ENCODE measurements around the gene PTPRN2. TPM values are rescaled to one million over a fixed set of nuclear protein-coding genes. Genes with fewer than 3 reads are reported as not detected.

Gene PTPRN2
- total and polyA plus RNA-seq, 8 donors = 12.2 to 49.2 (median 31.8) TPM

DNA sequence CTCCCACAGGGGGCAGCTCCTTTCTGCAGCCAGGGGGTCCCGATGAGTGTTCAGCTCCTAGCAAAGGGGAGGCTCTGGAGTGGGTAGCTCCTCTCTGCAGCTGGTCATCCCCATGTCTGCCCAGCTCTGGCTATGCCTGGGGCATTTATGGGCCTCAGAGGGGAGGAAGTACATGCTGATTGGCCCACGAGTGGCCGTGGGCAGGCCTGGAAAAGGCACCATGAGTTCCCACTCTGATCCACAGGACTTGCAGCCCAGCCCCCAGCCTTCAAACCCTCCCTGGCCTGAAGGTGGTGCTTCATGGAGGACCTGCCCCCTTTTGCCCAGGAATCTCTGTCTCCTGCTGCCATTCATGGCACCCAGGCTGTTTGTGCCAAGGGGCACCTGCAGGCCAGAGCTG, 982.0 kb downstream of the PTPRN2 start:
- no peaks in the 10 kb centered on the region for H3K36me3 ChIP-seq
- no peaks in the 10 kb centered on the region for H3K4me1 ChIP-seq
- intact Hi-C loops (cut with DNase I) = no loop called here
- H3K9me3 ChIP-seq = no peaks in the 10 kb centered on the region
- no peak overlapping the region for H3K4me3 ChIP-seq
- no peak for TF ChIP-seq CTCF (IDR thresholded peaks at IDR 0.05)
- DNase-seq = no peak
- no peak overlapping the region for H3K27ac ChIP-seq
- H3K27me3 ChIP-seq = no peaks in the 10 kb centered on the region
- WGBS, 2 donors = 91 to 94% methylated on average over 3 of the region's 3 CpGs
- ATAC-seq = no peak
- no peak for FAIRE-seq

- intact Hi-C loops (cut with DNase I) = no loop called here
- no peaks in the 10 kb centered on the region for H3K36me3 ChIP-seq
- FAIRE-seq = no peak
- no peak for TF ChIP-seq CTCF (IDR thresholded peaks at IDR 0.05)
- no peak overlapping the region for H3K4me3 ChIP-seq
- no peak for ATAC-seq
- no peaks in the 10 kb centered on the region for H3K9me3 ChIP-seq
- H3K27ac ChIP-seq = no peak overlapping the region
- DNase-seq = no peak
- no peaks in the 10 kb centered on the region for H3K27me3 ChIP-seq
- WGBS, 2 donors = 92 to 95% methylated on average over 21 of the region's 21 CpGs
- no peaks in the 10 kb centered on the region for H3K4me1 ChIP-seq
These were observed 982.8 kb downstream of the PTPRN2 start for GRCh38 chr7:157604661-157605381.

GRCh38 chr7:157603716-157604115, 983.9 kb downstream of the PTPRN2 start:
- WGBS, 2 donors = 93% methylated on average over 21 of the region's 21 CpGs

GRCh38 chr7:157603005-157603404, 984.6 kb downstream of the PTPRN2 start:
- Histone ChIP-seq H3K27me3 (no peaks in the 10 kb centered on the region), H3K4me3 (no peak overlapping the region), H3K9me3 (no peaks in the 10 kb centered on the region), H3K4me1 (no peaks in the 10 kb centered on the region), H3K36me3 (no peaks in the 10 kb centered on the region), H3K27ac (no peak overlapping the region)
- ATAC-seq (no peak), DNase-seq (no peak), FAIRE-seq (no peak)
- intact Hi-C loops (cut with DNase I) = no loop called here
- no peak for TF ChIP-seq CTCF (IDR thresholded peaks at IDR 0.05)
- 91% methylated on average over 9 of the region's 9 CpGs for WGBS, 2 donors

More at GRCh38 chr7:157603716-157604115, 983.9 kb downstream of the PTPRN2 start:
- no peaks in the 10 kb centered on the region for H3K9me3 ChIP-seq
- no peak overlapping the region for H3K27ac ChIP-seq
- H3K4me1 ChIP-seq = no peaks in the 10 kb centered on the region
- H3K4me3 ChIP-seq = no peak overlapping the region
- ATAC-seq (no peak), DNase-seq (peak in 1 of 6 donors; percentile 47), FAIRE-seq (no peak)
- H3K27me3 ChIP-seq = no peaks in the 10 kb centered on the region
- TF ChIP-seq CTCF (IDR thresholded peaks at IDR 0.05) = no peak
- intact Hi-C loops (cut with DNase I) = no loop called here
- H3K36me3 ChIP-seq = no peaks in the 10 kb centered on the region

GRCh38 chr7:157602581-157602980, 985.0 kb downstream of the PTPRN2 start:
- no peaks in the 10 kb centered on the region for H3K4me1 ChIP-seq
- FAIRE-seq = no peak
- no peak for ATAC-seq
- no peak overlapping the region for H3K4me3 ChIP-seq
- no peaks in the 10 kb centered on the region for H3K9me3 ChIP-seq
- H3K27ac ChIP-seq = no peak overlapping the region
- no peak for TF ChIP-seq CTCF (IDR thresholded peaks at IDR 0.05)
- intact Hi-C loops (cut with DNase I) = no loop called here
- H3K27me3 ChIP-seq = no peaks in the 10 kb centered on the region
- H3K36me3 ChIP-seq = no peaks in the 10 kb centered on the region
- no peak for DNase-seq
- 93 to 96% methylated on average over 14 of the region's 14 CpGs for WGBS, 2 donors
